G401 (cell line): ENCODE results near the gene DHX15. TPM values are rescaled to one million over a fixed set of nuclear protein-coding genes. Genes with fewer than 3 reads are reported as not detected.

Experiments used
- DNase-seq: peaks from one replicate; pipeline ENCODE4 v3.0.0-alpha.2; 2015; ENCODE audit warnings: low spot score
- in situ Hi-C: cut with HindIII; loops from 2 replicates; pipeline ENCODE4 v1.10.0; 2016; ENCODE audit warnings: low sequenced_read_pairs, mixed read lengths
- total RNA-seq: library from RNA; depleted of rRNA; stranded (reverse); fragments of >200 nt; shearing (Covaris generic); gene quantifications from 2 replicates; pipeline ENCODE4 v1.2.3, GENCODE V29; 2014

Gene DHX15
- total RNA-seq, 1 experiment from 2014 or later = 251 TPM

DNA sequence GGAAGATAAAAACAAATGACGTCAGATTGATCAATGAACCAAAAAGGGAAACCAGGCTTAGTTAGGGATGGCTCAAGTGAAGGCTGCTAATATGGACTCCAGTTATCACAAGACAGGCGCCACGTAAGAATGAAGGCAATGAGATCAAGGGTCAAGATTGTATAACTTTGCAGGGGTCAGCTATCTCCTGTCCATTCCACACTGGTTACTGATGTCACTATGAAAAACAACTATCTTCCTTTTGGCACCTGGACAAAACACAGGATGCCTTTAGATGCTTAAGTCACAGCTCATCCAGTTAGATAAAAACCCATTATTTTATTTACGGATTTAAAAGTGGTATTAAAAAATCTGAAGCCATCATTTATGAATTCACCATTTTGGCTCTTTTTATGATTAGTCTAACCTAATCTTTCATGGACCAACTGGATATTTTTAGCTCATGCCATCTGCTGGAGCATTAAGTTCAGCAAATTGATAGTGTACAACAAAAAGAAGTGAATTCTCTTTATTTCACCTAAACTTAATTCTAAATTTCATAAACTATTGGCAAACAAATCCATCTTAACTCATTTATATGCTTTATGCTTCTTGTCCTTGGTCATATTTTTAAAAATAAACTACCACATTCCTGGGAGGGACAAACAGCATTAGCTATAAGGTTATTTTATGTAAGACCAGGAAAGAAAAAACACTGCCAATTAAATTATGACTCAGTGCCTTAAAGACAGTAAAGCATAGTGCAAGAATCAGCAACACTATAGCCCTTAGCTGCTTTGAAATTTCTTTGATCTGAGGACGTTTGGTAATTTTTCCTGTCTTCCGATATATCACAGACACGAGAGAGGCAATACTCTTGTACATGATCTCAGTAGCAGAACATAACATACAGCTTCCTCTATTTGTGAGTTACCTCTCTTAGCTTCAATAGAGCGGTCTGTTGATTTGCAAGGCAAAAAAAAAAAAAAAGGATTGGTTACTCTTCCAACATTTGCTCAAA is 27.0 kb downstream of the DHX15 start:
- peak; percentile 75 for DNase-seq
- in situ Hi-C loops = no loop called here

DNA sequence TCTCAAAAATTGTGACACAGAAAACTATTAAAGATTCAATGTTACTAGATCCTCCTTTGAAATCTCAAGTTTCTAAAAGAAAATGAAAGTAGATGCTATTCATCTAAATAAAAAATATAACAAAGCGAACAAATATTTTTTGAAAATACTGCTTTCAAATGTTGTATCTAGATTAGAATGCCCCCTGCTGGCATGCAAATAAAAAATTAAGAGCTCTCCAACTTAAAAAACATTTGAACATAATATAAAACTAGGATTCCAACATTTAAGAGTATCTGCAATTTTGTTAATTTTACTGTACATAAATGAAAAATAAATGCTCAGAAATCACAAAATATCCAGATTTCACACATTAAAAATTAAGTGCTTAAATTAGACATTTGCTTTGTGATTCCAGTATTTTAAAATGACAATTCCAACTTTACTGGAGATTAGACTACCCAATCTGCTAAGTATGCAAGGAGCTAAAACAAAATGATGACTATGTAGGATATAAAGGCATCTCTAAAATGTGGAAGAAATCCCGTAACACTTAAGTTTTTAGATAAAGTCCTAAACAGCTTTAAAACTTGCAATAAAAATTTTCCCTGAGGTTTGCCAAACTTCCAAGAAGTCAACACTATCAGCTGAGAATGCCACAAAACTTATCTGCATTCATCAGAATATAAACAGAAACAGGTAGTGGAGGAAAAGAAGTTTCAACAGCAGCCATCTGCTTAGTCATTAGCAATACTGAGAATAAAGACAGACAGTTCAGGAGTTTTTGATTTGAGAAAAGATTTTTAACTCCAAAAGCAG is 32.7 kb downstream of the DHX15 start:
- in situ Hi-C loops = no loop called here
- no peak for DNase-seq

DNA sequence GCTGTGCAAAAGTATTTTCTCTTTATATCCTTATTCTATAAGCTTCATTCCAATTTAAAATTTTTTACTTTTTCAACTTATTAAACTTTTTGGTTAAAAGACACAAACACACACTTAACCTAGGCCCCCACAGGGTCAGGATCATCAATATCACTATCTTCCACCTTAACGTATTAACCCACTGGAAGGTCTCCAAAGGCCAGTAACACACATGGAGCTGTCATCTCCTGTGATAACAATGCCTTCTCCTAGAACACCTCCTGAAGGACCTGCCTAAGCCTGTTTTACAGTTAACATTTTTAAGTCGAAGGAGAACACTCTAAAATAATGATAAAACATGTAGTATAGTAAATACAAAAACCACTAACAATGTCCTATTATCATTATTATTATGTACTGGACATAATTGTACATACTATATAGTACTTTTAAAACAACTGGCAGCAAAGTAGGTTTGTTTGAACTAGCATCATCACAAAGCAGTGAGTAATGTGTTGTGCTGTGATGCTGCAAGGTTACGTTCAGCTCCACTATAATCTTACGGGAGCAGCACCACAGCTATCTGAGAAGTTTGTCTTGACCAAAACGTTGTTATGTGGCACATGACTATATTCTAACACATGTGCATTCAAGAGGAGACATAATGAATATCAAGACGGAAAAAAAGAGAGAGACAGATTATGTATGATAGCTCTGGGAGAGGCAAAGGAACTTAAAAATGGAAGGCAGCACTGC is 33.7 kb downstream of the DHX15 start:
- in situ Hi-C loops = no loop called here
- no peak for DNase-seq

DNA sequence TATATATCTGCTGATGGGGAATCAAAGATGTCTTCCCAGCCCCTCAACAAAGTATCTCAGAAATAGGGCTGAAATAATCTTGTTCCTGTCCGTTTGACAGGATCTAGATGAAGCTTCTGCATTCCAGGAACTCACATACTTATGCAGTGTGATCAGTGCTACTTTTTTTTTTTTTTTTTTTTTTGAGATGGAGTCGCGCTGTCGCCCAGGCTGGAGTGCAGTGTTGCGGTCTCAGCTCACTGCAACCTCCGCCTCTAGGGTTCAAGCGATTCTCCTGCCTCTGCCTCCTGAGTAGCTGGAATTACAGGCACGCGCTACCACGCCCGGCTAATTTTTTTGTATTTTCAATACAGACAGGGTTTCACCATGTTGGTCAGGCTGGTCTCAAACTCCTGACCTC is 36.4 kb downstream of the DHX15 start:
- in situ Hi-C loops = no loop called here
- no peak for DNase-seq

DNA sequence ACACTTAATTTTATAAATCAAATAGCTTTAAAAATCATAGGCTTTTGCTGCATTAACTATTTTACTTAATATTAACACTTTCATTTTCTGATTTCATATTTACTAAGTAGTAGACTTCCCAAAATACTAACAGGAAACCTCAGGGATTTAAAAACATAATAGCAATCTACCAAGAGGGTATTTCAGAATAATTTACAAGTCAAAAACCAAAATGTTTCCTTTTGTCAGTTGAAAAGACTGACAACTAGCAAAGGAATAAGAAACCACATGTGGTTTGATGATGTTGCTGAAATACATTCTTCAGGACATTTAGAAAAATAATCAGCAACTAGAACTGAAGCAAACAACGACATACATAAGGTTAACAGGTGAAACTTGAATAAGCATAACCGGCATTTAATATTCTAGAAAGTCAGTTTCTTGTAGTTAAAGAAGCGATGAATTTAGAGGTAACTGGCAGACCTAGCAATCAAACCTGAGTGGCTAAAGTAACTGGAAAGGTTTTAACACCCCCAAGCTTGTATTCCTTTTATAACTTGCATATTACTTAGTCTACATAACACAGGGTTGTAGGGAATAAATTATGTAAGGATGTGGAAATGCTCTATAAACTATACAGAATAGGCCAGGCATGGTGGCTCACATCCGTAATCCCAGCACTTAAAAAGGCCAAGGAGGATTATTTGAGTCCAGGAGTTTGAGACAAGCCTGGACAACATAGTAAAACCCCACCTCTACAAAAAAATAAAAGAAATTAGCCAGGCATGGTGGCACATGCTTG is 40.0 kb downstream of the DHX15 start:
- in situ Hi-C loops = no loop called here
- DNase-seq = no peak

DNA sequence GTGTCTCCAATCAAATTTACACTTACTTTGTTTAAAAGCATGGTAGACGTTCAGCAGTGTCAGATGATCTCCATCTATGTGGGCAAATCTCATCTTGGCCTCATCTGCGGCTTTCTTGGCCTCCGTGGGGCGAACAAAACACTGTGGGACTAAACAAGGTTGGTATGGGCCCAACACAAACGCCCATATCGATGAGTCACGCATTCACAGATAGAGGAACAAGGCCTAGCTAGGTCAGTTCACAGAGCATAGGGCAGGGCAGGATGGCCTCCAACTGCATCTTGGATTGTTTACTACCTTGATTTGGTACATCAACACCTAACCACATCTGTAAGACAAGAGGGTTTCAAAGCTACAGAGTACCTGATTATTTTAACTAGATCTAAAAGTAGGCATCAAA is 47.3 kb downstream of the DHX15 start:
- in situ Hi-C loops = no loop called here
- no peak for DNase-seq

DNA sequence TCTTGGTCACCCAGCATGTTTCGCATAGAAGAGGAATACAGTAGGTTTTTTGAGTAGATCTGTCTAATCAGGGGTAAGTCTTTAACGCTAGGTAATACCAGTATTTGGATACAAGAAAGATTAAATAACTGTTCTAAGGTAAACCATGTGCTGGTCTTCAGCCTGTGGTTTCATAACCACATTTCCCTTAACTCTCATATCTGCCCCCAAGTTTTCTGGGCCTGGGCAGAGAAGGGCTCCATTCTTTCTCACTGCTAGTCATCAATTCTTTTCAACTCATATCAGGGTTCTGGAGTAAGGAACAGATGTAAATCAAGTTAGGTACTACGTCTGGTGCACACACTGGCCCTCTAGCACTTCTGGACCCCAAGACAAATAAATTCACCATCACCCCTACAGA is 49.0 kb downstream of the DHX15 start:
- in situ Hi-C loops = no loop called here
- DNase-seq = no peak

DNA sequence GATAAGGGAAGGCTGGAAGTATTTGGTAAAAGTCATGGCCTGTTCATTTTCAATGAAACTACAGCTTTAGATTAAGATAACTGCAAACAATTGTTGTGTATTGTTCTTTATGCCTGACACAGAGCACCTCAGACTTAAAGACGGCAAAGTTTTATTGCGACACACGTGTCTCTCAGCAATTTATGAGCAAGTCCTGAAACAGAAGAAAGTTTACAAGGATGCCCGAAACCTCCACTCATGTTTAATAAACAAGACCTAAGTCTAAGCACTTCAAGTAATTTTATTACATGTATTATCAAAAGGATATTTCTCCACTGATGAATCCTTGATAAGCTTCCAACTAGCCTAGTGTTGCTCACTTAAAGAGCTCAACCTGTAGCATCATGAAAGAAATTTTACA is 51.0 kb downstream of the DHX15 start:
- in situ Hi-C loops = no loop called here

DNA sequence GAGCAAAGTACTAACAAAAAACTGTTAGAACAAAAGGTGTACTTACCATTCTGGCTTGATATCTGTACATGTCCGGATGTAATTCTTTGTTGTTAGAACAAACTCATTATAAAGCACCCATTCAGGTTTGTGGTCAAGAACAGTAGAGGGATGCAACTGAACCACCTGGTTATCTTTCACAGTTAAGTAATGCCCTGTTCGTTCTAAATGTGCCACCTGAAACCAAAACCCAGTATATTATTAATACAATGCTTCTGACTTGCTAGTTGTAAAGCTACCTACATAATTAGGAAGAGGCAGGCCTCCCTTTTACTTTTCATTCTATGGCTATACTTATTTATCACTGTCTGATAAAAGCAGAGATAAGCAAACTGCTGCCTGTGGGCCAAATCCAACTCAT is 54.8 kb downstream of the DHX15 start:
- in situ Hi-C loops = no loop called here
- no peak for DNase-seq

More for the DNA sequence above, 51.0 kb downstream of the DHX15 start:
- no peak for DNase-seq

DNA sequence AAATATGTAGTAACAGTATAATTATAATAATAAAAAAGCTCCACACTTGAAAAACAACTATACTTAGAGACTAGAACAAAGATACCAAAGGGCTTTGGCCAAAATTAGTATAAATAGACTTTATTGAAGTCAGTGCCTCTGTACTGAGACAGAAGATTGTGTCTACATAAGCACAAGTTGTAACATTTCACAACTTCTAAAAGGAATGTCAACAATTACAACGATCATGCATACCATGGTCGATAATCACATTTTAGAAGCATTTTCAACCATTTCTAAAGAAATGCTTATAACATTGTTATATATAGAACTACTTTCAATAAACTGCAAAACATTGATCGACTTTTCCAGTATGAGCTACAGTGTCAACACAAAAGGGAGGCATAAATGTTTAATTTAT is 57.0 kb downstream of the DHX15 start:
- DNase-seq = no peak
- in situ Hi-C loops = no loop called here

DNA sequence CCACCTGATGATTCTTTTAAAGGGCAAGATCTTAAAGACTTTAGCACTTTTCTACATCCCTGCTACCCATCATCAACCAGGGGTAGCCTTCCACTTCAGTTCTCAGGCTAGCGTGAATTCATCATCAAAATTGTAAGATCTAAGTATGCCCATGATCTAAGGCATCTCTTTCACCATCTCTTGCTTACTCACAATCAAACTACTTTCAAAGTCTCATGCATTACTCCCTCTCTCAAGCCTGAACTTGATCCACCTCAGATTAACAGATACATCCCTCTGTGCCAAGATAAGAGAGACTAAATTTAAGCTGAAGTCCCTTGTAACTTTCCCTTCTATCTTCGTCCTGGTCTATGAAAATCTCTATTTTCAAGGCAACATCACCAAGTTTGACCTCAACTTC is 62.8 kb downstream of the DHX15 start:
- no peak for DNase-seq
- in situ Hi-C loops = no loop called here

DNA sequence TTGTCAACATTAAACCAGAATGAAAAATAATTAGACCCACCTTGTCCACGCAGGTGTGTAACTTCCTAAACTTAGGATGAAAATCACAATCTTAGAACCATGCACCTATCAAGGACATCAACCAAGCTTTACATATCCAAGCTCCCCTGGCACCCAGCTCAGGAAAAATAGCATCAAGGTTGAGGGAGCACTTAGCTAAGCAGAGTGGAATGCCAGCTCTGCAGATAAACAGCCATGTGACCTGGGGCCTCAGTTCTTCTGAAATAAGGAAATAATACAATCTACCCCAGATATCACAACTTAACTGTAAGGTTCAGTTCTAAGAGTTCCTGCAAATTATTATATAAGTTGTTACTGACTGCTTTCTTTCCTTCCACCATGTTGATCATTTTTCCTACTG is 64.7 kb downstream of the DHX15 start:
- in situ Hi-C loops = no loop called here
- no peak for DNase-seq

DNA sequence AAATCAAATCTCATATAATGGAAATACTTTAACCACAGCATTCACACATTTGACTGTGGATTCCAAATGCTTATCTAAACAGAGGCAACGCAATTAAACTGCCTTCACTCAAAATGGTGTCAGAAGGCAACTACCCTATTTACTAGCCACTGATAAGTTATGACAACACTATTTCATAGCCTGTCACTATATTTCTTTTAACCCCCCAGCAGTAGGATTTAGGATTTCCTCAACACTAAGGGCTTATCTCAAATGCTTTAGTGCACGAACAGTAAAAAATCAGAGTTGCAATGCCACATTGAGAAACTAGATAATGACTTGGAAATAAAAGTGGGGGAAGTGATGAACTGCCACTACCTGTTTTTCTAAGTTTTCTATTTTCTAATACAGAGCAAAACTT is 66.7 kb downstream of the DHX15 start:
- in situ Hi-C loops = no loop called here
- DNase-seq = no peak

DNA sequence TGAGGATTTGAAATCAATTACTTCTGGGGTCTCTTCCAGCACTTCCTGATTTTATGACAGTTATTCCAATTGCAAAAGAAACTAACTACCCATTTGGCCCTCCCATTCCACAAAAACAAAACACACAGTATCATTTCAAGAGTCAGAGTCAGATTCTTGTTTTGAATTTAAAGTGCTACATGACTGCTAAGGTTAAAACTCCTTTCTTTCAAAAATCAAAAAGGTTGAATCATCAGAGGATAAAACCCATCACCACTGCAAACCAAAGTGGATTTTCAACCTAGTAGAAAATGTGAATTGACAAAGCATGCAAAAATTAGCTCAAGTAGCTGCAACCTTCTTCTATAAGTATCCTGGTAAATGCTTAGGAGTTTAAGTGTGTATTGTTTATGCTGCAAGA is 67.4 kb downstream of the DHX15 start:
- no peak for DNase-seq
- in situ Hi-C loops = no loop called here

DNA sequence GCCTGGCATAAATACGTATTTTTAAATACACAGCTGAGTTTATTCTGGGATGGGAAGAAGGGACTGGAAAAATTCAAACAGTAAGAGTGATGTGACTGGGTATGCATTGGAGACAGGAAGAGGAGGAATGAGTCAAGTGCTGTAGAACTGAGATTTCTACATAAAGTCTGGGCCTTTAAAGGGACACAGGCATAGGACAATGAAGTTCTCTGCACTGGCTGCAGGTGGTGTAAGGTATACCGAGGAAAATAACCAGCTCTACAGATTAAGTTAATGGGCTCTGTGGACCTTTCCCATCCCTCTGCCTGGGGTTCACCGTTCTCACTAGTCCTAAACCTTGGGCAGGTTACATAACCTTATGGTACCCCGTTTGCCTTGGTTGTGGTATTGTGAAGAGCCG is 68.7 kb downstream of the DHX15 start:
- DNase-seq = no peak
- in situ Hi-C loops = no loop called here

DNA sequence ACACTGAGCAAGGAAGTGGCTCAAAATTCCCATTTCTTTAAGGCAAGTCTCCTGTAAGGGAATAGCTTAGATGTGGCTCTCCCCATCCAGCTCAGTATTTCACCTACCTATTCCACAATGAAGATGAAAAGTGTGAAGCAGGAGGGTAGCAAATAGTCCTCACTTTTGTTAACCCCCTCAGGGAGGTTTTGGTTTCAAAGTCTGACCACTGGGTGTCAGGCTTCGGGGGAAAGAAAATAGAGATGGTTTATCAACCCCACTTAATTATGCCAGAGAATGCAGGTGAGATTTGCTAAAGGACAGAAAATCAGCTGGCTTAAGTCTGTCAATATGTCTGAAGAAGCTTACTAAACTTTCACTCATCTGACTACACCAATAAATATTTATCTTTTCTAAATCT is 69.5 kb downstream of the DHX15 start:
- no peak for DNase-seq

DNA sequence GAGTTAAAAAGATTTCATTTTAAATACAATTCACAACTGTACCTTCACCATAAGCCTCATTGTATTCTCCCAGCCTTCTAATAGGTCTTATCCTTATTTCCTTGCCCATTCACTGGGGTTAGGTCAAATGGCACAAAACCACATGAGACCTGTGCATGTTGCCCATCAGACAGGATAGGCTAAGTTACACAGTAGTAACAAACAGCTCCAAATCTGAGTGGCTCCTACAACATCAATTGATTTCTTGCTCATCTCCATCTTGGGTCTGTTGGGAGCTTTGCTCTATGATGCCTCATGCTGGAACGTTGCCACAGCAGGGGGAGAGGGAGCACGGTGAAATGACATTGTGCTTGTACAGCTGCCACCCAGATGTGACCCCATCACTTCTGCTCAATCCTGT is 70.6 kb downstream of the DHX15 start:
- in situ Hi-C loops = no loop called here
- DNase-seq = no peak

More for the DNA sequence above, 69.5 kb downstream of the DHX15 start:
- in situ Hi-C loops = no loop called here

DNA sequence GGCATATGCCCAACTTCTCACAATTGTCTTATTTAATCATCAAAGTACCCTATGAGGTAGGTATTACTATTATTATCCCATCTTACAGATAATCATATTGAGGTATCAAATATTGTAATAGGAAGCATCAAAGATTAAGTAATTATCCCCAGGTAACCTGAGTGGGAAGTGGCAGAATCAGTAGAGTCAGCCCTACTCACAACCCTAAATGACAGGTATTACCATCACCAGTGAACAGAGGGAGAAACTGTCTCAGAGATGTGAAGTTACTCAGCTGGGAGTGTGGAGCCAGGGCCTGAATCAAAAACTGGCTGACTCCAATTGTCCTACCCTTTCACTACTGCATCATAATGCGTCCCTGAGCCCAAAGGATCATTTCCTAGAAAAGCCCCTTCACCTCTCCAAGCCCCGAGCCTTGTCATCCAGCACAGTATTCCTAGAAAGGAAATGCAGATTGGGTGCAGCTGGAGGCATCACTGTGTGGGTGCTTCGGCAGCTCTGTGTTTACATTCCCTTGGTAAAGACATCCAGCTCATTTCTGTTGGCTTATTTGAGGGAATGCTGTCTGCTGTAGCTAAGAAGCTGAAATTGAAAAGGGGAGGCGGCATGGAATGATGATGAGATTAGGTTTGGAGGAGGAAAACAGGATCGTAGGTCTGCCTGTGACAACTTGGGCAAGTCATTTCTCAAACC is 72.8 kb downstream of the DHX15 start:
- DNase-seq = no peak

More for the DNA sequence above, 72.8 kb downstream of the DHX15 start:
- in situ Hi-C loops = no loop called here
